Midbrain (tissue), 1 donor: ENCODE measurements around the gene NUDCD3.
"Not testable (repeated sequence)": the region's sequence is repeated elsewhere in the genome, so short reads cannot be mapped to it uniquely, and the experiment has no call there.

Experiments
- DNase-seq: peaks from one replicate; lab custom pipeline; 2025; lab: John Stamatoyannopoulos, UW

NUDCD3 gene

GRCh38 chr7:44447874-44448425, 42.5 kb downstream of the NUDCD3 start:
- DNase-seq = no peak

GRCh38 chr7:44445986-44446671, 44.3 kb downstream of the NUDCD3 start:
- peak; percentile 71 for DNase-seq

GRCh38 chr7:44441079-44441478, 49.4 kb downstream of the NUDCD3 start:
- DNase-seq = no peak

- no peak for DNase-seq
These were observed 49.8 kb downstream of the NUDCD3 start for GRCh38 chr7:44440577-44441078.

- no peak for DNase-seq
These were observed 50.5 kb downstream of the NUDCD3 start for GRCh38 chr7:44439926-44440325.

DNA sequence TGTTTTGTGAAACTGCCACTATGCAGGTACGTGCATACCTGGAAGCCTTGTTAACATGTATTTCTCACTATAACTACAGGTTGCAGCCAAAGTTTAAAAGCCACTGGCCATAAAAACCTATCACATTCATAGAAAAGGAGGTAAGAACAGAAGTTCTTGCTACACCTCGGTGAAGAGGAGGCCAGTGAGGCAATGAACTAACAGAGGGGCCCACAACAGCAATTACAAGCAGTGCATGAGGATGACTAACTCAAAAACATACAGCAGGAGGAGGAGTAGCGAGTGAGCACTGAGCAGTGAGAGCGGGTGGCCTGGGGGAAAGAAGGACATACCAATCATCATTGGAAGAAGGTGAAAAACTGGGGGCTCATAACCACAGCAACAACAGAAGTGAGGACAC, 51.6 kb downstream of the NUDCD3 start:
- no peak for DNase-seq

GRCh38 chr7:44434201-44434600, 56.3 kb downstream of the NUDCD3 start:
- peak; percentile 23 for DNase-seq

DNA sequence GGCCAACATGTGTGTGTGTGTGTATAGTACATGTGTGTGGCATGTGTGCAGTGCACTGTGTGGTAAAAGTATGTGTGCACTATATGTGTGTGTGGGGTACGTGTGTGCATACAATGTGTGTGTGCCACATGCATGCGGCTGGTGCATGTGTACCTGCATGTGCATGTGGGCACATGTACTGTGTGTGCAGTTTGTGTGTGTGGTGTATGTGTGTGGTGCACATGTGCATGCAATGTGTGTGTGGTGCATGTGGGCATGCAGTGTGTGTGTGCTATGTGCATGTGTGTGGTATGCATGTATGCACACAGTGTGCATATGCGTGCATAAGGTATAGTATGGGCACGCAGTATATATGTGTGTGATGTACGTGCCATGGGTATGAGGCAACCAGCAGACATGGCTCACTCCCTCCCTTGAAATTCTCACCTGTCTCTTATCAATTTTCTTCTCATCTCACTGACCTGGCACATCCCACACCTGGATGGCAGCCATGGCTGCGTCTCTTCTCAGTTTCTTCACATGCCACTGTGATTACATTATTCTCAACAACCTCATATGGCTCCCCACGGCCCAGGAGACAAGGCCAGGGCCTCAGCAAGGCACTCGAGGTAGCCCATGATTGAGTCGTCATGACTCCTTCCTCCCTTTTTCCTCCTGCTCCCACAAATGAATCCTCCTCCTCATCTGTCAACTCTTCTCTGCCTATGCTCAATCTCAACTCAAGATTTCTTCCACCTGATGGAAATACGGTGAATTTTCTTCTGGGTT, 57.0 kb downstream of the NUDCD3 start:
- DNase-seq = no peak

DNA sequence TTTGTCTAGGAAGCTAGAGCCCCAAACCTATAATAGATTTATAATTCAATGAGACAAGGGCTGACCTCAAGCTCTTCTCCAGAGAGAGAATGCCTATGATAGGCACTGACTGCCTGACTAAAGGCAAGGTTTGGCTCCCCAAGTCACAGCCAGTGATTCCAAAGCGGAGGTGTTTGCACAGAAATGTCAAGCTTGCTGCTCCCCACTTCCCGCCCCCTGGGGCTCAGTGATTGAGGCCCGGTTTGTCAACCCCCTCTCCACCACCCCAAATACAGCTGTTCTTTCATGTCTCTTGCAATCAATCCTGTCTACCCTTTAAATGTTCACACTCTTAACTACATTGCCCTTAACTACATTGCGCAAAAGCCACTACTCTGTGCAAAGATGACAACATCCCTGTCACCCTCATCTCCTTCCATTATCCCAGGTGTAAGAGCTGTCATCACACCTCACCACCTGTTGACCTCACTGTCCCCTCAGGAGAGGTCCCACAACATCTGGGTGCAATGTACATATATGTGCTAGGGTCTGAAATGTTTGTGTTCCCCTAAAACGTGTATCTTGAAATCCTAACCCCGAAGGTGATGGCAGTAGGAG, 58.0 kb downstream of the NUDCD3 start:
- DNase-seq = no peak

- DNase-seq = no peak
These were observed 59.3 kb downstream of the NUDCD3 start for GRCh38 chr7:44431091-44431608.

DNA sequence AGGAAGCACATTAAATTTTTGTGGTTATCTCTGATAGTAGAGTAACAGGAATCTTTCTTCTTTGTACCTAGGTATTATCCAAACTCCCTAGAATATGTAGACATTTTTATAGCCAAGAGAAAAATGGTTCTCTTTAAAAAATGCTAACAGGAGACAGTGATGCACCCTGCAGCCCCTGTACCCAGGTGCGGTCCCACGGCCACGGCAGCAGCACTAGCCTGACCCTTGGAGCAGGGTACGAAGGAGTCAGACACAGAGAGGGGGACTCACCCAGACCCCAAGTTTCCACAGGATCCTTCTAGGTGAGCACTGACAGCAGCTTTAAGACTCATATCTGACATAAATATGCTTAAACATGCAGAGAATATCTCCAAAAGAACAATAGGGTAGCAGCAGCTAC, 60.4 kb downstream of the NUDCD3 start:
- no peak for DNase-seq

DNA sequence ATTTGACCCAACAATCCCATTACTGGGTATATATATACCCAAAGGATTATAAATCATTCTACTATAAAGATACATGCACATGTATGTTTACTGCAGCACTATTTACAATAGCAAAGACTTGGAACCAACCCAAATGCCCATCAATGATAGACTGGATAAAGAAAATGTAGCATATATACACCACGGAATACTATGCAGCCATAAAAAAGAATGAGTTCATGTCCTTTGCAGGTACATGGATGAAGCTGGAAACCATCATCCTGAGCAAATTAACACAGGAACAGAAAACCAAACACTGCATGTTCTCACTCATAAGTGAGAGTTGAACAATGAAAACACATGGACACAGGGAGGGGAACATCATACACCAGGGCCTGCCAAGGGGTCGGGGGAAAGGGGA, 65.7 kb downstream of the NUDCD3 start:
- not testable (repeated sequence) for DNase-seq

DNA sequence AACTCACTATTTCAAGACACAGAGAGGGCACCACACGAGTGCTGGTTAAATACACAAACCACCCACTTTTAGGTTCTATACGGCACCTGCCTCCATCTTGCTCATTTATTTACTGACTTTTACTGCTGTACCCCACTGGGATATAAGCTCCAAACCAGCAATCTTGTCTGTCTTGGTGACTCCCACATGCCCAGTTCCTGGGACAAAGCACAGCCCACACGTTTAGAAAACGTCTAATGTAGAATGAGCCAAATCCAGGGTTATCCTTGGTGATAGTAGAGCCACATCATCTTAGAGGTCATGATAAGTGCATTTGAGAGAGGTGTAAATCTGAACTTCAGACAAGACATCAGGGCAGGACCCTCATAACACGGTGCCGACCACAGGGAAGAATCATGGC, 73.5 kb downstream of the NUDCD3 start:
- no peak for DNase-seq

GRCh38 chr7:44415510-44415909, 74.9 kb downstream of the NUDCD3 start:
- no peak for DNase-seq

GRCh38 chr7:44415047-44415446, 75.4 kb downstream of the NUDCD3 start:
- DNase-seq = no peak

GRCh38 chr7:44411306-44411705, 79.2 kb downstream of the NUDCD3 start:
- DNase-seq = no peak

GRCh38 chr7:44408596-44408995, 81.9 kb downstream of the NUDCD3 start:
- DNase-seq = no peak

DNA sequence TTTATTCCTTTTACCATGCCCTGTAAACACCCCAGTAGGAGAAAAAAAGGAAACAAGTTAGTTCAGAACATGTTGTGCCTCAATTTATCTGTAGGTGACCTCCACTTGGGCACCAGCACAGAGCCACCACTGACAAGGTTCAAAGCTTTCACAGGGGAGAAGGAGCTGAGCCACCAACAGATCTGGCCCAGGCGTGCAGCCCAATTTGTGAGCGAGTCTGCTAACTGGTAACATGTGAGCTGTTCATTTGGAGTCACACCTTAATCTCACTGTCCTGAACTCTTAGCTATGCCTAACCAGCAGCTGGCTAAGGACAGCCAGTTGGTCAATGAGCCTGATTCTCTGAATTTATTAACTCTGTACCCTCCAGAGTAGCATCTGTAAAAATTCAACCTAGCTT, 86.7 kb downstream of the NUDCD3 start:
- DNase-seq = no peak

DNA sequence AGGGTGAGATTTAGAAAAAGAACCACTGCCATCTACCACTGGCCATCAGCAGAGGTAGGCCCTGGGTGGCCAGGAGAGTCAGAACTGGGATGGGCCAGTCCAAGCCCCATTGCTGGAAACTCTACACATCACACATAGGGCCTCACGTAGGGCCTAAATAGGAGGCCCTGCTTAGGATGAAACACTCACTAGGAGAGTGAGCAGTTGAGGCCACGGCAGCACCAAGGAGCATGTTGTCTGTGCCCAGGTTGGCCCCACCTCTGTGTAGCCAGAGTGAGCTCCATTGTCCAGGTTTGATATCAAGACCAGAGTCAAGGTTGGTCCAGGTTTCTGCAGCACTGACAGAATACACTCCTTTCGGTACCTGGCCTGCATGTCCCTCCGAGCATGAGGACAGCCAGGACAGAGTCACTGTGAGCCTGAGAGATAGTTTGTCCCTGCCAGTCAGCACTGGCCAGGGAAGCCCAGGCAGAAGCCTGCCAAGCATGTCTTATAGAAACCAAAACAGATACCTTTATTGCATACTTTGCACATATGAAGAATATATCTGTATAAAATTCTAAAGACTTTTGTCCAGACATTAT, 87.2 kb downstream of the NUDCD3 start:
- DNase-seq = no peak

DNA sequence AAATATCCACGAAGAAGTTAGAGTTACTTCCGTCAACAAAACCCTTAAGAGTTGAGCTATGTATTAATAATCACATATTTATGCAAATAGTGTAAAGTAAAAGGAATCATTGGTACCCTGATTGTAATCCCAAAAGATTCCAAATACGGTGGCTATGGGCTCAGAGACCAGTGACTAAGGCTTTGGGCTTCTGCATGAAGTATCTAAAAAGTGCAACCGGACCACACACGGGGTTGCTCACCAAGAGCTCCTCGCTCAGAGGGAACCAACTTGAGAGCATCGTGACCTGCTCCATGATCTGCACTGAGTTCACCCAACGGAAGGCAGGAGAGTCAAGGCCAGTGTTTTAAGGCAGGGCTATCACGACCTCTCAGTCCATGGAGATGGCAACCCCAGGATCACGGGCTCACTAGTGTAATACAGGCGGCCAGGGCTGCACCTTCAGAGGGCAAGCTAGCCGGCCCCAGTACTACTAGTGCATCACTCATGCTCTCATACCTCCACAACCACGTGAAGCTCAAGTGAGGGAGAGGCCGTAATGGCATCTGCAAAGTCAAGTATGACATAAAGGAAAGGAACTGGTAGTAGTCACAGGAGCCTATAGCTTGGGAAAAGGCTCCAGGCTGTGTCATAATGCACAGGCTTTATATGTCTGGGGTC, 87.9 kb downstream of the NUDCD3 start:
- DNase-seq = no peak

DNA sequence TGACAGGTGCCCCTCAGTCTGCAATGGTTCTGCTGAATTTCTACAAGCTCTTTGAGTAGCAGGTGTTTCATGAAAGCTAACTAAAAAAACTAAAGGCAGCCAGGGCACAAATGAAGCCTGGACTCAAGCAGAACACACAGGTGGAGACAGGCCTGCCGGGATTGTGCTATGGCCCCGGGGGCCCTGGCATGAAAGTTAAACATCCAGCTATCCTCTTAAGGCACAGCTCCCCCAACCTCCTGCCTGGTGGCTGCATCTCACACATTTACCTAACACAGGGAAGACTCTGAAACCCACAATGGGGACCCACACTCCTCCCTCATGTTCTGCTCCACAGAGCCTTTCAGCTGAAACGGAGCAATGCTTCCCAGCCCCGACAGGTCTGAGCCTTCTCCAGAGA, 88.8 kb downstream of the NUDCD3 start:
- DNase-seq = no peak
